ENCODE results near the gene C11orf98.
"Not testable (repeated sequence)": the region's sequence is repeated elsewhere in the genome, so short reads cannot be mapped to it uniquely, and the experiment has no call there.

The C11orf98 gene

GRCh38 chr11:62650283-62650682, 14.7 kb downstream of the C11orf98 start:
- DNase-seq (ENCODE audit: low spot score) = not testable (repeated sequence)

- DNase-seq (ENCODE audit: low spot score) = no peak
Observed at GRCh38 chr11:62649486-62649885, 15.5 kb downstream of the C11orf98 start.

- no peak for DNase-seq (ENCODE audit: low spot score)
Observed at GRCh38 chr11:62648967-62649364, 16.0 kb downstream of the C11orf98 start.

GRCh38 chr11:62648185-62648966, 16.6 kb downstream of the C11orf98 start:
- no peak for DNase-seq (ENCODE audit: low spot score)

GRCh38 chr11:62647609-62648005, 17.4 kb downstream of the C11orf98 start:
- no peak for DNase-seq (ENCODE audit: low spot score)

GRCh38 chr11:62646825-62647608, 18.0 kb downstream of the C11orf98 start:
- no peak for DNase-seq (ENCODE audit: low spot score)

- peak; percentile 98 for DNase-seq (ENCODE audit: low spot score)
Observed at GRCh38 chr11:62645946-62646824, 18.8 kb downstream of the C11orf98 start, which contains the start of gene GANAB. Gene GANAB, minus strand, starts transcription at chr11:62646613. Its CDS starts 14 bp downstream, at chr11:62646599.

GRCh38 chr11:62645671-62645945, 19.4 kb downstream of the C11orf98 start:
- DNase-seq (ENCODE audit: low spot score) = no peak

GRCh38 chr11:62644220-62644619, 20.8 kb downstream of the C11orf98 start:
- no peak for DNase-seq (ENCODE audit: low spot score)

- no peak for DNase-seq (ENCODE audit: low spot score)
Observed at GRCh38 chr11:62632492-62632891, 32.5 kb downstream of the C11orf98 start.

GRCh38 chr11:62627713-62628112, 37.3 kb downstream of the C11orf98 start:
- no peak for DNase-seq (ENCODE audit: low spot score)

- DNase-seq (ENCODE audit: low spot score) = no peak
Observed at GRCh38 chr11:62622476-62623089, 42.4 kb downstream of the C11orf98 start.

- DNase-seq (ENCODE audit: low spot score) = peak; percentile 91
Observed at GRCh38 chr11:62621567-62622470, 43.2 kb downstream of the C11orf98 start, which contains the start of gene B3GAT3. Gene B3GAT3, minus strand, starts transcription at chr11:62621986. Its CDS starts 39 bp downstream, at chr11:62621947.

- no peak for DNase-seq (ENCODE audit: low spot score)
Observed at GRCh38 chr11:62621027-62621566, 43.9 kb downstream of the C11orf98 start.

GRCh38 chr11:62616957-62617356, 48.1 kb downstream of the C11orf98 start:
- not testable (repeated sequence) for DNase-seq (ENCODE audit: low spot score)

GRCh38 chr11:62615521-62615920, 49.5 kb downstream of the C11orf98 start:
- DNase-seq (ENCODE audit: low spot score) = no peak

- no peak for DNase-seq (ENCODE audit: low spot score)
Observed at GRCh38 chr11:62614275-62614674, 50.7 kb downstream of the C11orf98 start.

GRCh38 chr11:62613291-62613778, 51.7 kb downstream of the C11orf98 start:
- no peak for DNase-seq (ENCODE audit: low spot score)
